ENCODE results near the gene ATG2A. TPM values are rescaled to one million over a fixed set of nuclear protein-coding genes. Genes with fewer than 3 reads are reported as not detected.
A peak's percentile ranks its signal among the peaks of the same experiment; 100 is the strongest.

Gene ATG2A
- total and polyA plus RNA-seq, 5 experiments from 2014 or later, result 3.4 to 41.4 (median 4.2) TPM

DNA sequence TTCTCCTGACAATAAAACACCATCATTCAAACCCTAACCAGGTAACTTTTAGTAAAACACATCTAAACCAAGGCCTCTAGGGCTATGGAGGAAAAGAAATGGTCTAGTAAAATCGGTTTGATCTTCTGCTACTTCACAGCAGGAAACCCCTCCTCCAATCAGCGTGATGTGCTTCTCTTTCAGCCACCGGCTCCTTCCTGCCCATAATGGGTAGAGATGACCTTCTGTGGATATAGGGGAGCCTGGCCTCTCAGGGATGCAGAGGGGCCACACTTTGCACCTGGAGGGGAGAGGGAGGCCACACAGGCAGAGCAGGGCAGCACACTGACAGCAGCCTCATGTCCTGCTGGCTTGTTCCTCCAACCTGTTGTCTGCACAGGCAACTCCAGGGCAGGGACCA, 45.5 kb downstream of the ATG2A start:
- H3K9me3 Mint-ChIP-seq, result no peaks in the 10 kb centered on the region
- H3K4me1 Mint-ChIP-seq, result peaks cover 44 to 93% (median 87%) of the 10 kb centered on the region in 4 donors
- H3K4me3 Mint-ChIP-seq, result peak overlapping the region; percentile 49 to 87 (median 83)
- ATAC-seq (no peak), DNase-seq (peak in 1 of 10 donors; percentile 20)
- POLR2A ChIA-PET, result interaction anchor here (0.6 to 45.7 kb wide), 4 partner anchors 15 to 1016 kb away, joined by 5 to 2449 read pairs (median 6); partner anchors contain the start of genes CDC42BPG, SF1 and ZNHIT2
- peaks cover 4 to 69% (median 21%) of the 10 kb centered on the region in 3 donors for H3K36me3 Mint-ChIP-seq
- peak overlapping the region; percentile 45 to 96 (median 93) for H3K27ac Mint-ChIP-seq
- H3K27me3 Mint-ChIP-seq, result no peaks in the 10 kb centered on the region

DNA sequence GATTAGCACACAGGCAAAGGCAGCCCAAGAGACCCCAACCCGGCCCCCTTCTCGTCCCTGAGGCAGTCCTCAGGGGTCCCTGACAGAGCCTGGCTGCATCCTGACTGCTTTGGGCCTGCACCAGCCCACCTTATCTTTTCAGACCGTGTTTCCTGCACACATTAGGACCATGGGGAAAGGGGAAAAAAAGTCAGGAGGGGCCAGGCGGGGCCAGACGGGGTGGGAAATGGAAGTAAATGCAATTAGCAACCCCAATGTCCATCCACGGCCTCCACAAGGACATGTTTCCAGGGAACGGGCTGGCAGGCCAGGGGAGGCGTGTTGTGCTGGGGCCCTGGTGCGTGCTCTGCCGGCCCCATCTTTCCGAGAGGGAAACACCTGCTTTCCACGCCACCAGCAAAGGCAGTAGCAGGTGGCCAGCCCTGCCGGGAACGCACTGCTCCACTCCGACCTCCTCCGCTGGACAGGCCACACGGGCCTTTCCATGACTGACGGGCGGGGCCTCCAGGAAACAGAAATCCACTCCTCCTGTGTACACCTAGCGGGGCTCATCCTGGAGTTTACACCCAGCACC, 46.0 kb downstream of the ATG2A start:
- H3K27me3 Mint-ChIP-seq, result no peaks in the 10 kb centered on the region
- H3K4me3 Mint-ChIP-seq, result peak overlapping the region; percentile 49 to 87 (median 83)
- peaks cover 4 to 70% (median 24%) of the 10 kb centered on the region in 3 donors for H3K36me3 Mint-ChIP-seq
- no peaks in the 10 kb centered on the region for H3K9me3 Mint-ChIP-seq
- H3K27ac Mint-ChIP-seq, result peak overlapping the region; percentile 45 to 96 (median 94)
- ATAC-seq (no peak), DNase-seq (no peak)
- POLR2A ChIA-PET, result interaction anchor here (0.8 to 45.7 kb wide), 3 partner anchors 7 to 107 kb away, joined by 4 to 2449 read pairs (median 2449); partner anchors contain the start of genes CDC42BPG and EHD1
- H3K4me1 Mint-ChIP-seq, result peaks cover 44 to 93% (median 88%) of the 10 kb centered on the region in 4 donors

DNA sequence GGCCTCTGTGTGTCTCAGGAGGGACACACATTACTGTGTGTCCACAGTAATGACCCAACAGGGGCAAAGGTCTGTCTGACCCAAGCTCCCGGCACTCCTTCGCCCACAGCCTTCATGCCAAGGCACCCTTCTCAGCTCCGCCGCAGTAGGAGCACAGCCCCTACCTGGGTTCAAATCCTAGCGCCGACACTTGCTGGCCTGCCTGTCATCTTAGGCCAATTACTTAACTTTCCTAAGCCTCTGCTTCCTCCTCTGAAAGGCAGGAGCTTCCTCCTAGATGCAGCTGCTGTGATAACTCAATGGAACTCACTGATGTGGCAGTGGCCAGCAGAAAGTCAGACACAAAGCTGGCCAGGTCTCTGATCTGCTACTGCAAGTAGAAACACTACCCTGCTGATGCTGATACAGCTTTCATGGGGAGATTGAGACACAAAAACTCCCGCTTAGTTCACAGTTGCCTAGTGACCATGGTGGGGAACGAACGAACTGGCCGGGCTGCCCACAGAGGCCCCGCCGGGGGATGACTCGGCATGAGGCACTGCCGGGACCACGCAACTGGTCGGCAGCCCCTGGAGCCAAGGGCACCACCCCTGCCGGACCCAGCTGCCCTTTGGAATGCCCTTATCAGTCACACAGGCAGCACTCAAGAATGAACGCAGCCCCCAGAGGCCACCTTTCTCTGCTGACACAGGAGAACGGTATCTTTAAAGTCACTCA, 46.7 kb downstream of the ATG2A start:
- POLR2A ChIA-PET, result interaction anchor here (0.8 to 45.7 kb wide), 5 partner anchors 8 to 700 kb away, joined by 4 to 2449 read pairs (median 22); partner anchors contain the start of genes CDC42BPG, EHD1, SF1 and ZNRD2
- Mint-ChIP-seq H3K4me3 (peak overlapping the region; percentile 73 to 87 (median 80)), H3K27ac (peak overlapping the region; percentile 91 to 96 (median 94)), H3K9me3 (peaks cover 0 to 4% (median 0%) of the 10 kb centered on the region in 9 donors), H3K36me3 (peaks cover 4 to 68% (median 23%) of the 10 kb centered on the region in 3 donors), H3K4me1 (peaks cover 45 to 93% (median 88%) of the 10 kb centered on the region in 4 donors), H3K27me3 (no peaks in the 10 kb centered on the region)
- DNase-seq (no peak), ATAC-seq (no peak)

DNA sequence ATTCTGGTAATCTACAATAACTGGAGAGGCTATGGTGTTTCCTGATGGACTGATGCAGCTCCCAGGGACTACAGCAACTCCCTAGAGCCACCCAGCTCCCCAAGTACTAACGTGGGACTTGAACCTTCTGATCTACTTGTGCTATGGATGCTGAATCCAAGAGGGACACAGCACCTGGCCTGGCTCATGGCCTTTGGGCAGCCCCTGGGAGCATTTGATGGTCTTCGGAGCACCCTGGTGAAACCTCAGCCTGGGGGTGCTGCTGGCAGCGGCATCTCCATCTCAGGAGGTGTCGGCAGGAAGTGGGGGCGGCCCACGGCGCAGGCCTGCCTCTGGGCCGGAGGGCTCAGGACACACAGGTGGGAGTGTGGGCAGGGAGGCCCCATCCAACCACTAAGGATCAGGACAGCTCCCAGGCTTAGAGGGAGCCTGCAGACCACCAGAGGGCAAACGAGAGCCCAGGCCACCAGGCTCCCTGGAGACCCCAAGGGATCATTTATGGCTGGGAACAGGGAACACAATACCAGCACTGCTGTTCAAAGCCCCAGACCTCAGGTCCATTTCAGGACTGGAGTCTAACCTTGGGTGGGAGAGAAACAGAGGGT, 47.3 kb downstream of the ATG2A start:
- peak overlapping the region; percentile 91 to 96 (median 94) for H3K27ac Mint-ChIP-seq
- H3K27me3 Mint-ChIP-seq, result no peaks in the 10 kb centered on the region
- ATAC-seq, result peak; percentile 13 to 33
- peaks cover 45 to 93% (median 88%) of the 10 kb centered on the region in 4 donors for H3K4me1 Mint-ChIP-seq
- peaks cover 0 to 4% (median 0%) of the 10 kb centered on the region in 9 donors for H3K9me3 Mint-ChIP-seq
- DNase-seq, result peak in 2 of 10 donors; percentile 36 to 46
- H3K36me3 Mint-ChIP-seq, result peaks cover 4 to 61% (median 22%) of the 10 kb centered on the region in 3 donors
- POLR2A ChIA-PET, result interaction anchor here (0.8 to 45.7 kb wide), 6 partner anchors 8 to 700 kb away, joined by 4 to 2449 read pairs (median 14); partner anchors contain the start of genes CDC42BPG, EHD1, MAP4K2 and SF1
- H3K4me3 Mint-ChIP-seq, result peak overlapping the region; percentile 73 to 87 (median 80)

DNA sequence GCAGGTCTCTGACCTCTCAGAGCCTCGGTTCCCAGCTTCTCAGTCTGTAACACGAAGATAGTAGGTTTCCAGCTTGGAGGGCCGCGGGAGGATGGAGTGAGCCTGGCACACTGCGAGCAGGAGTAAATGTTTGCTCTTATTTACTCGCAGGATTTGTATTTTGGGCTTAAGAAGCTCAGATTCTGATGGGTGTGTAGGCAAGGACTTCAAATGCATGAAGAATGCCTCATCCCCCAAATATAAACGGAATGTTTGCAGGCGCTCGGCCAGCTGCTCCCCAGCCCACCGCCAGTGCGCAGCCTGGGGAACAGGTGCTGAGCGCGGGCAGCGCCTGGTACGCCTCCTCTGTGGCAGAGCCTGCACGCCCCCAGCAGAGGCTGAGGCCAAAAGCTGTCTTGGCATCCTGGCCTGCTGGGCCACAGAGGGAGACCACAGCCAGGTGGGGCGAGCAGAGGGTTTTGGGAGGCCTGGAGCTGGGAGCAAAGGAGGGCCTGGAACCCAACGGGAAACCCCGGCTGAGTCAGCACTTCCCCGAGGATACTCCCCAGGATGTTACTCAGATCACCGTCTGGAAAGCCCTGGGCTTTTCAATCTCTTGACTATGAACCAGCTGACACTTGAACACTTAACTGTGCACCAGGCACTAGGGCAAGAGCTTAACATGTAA, 48.0 kb downstream of the ATG2A start:
- peak; percentile 67 to 75 for ATAC-seq
- POLR2A ChIA-PET, result interaction anchor here (0.8 to 45.7 kb wide), 6 partner anchors 9 to 701 kb away, joined by 5 to 2449 read pairs (median 14); partner anchors contain the start of genes CDC42BPG, EHD1, MAP4K2 and SF1
- Mint-ChIP-seq H3K27me3 (no peaks in the 10 kb centered on the region), H3K9me3 (peaks cover 0 to 4% (median 0%) of the 10 kb centered on the region in 9 donors), H3K36me3 (peaks cover 4 to 55% (median 18%) of the 10 kb centered on the region in 3 donors), H3K27ac (peak overlapping the region; percentile 91 to 96 (median 94)), H3K4me1 (peaks cover 42 to 93% (median 87%) of the 10 kb centered on the region in 4 donors), H3K4me3 (peak overlapping the region; percentile 73 to 87 (median 80))
- DNase-seq, result peak in 4 of 10 donors; percentile 44 to 67 (median 44)

DNA sequence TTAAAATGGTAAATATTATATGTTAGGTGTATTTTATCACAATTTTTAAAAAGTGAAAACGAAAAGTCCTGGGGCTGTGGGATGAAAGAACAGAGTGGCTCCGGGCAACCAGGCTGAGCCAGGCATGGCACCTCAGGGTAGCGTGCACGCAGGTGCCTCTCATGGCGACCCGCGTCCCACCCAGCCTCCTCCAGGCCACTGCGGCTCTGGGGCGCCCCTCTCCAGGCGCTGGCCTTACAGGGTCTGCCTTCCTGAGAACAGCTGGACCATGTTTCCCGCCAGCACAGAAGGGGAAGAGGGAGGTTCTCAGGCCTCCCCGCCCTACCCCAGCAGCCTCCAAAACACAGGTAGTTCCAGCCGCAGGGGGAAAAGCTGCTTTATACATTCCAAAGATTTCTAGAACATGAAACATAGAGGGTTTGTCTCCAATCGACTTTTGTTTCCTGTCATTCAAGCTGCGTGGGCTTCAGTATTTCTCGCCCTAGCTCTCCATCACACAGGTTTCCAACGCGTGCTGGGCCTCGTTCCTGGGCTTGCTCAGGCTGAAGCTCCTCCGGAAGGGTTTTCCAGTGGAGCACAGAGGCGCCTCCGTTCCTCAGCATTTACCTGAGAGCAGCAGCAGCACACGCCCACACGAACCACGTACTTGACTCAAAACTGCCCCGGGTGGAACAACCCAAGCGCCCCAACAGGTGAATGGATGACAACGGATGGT, 49.1 kb downstream of the ATG2A start:
- Mint-ChIP-seq H3K36me3 (peaks cover 4 to 44% (median 15%) of the 10 kb centered on the region in 3 donors), H3K27ac (peak overlapping the region; percentile 91 to 96 (median 94)), H3K4me3 (peak overlapping the region; percentile 73 to 87 (median 80)), H3K27me3 (no peaks in the 10 kb centered on the region), H3K9me3 (peaks cover 0 to 4% (median 0%) of the 10 kb centered on the region in 9 donors), H3K4me1 (peaks cover 39 to 96% (median 92%) of the 10 kb centered on the region in 4 donors)
- no peak for DNase-seq
- ATAC-seq, result no peak
- POLR2A ChIA-PET, result interaction anchor here (0.7 to 45.7 kb wide), 5 partner anchors 10 to 1091 kb away, joined by 3 to 2449 read pairs (median 22); partner anchors contain the start of genes CDC42BPG, EHD1 and SF1

DNA sequence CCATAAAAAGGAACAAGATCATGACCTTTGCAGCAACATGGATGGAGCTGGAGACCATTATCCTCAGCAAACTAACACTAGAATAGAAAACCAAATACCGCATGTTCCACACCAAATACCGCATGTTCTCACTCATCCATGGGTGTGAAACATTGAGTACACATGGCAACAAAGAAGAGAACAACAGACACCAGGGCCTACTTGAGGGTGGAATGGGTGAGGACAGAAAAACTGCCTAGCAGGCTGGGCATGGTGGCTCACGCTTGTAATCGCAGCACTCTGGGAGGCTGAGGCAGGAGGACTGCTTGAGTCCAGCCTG, 50.9 kb downstream of the ATG2A start:
- ATAC-seq (no peak), DNase-seq (no peak)
- POLR2A ChIA-PET, result interaction anchor here (1.0 to 45.7 kb wide), 3 partner anchors 10 to 87 kb away, joined by 4 to 2449 read pairs (median 2449); partner anchors contain the start of genes CDC42BPG, EHD1 and SF1
- Mint-ChIP-seq H3K4me1 (peaks cover 37 to 97% (median 91%) of the 10 kb centered on the region in 4 donors), H3K27ac (peak overlapping the region; percentile 72 to 99 (median 95)), H3K36me3 (peaks cover 4 to 27% (median 7%) of the 10 kb centered on the region in 3 donors), H3K27me3 (no peaks in the 10 kb centered on the region), H3K4me3 (peak overlapping the region; percentile 66 to 85 (median 81)), H3K9me3 (peaks cover 0 to 4% (median 0%) of the 10 kb centered on the region in 9 donors)

DNA sequence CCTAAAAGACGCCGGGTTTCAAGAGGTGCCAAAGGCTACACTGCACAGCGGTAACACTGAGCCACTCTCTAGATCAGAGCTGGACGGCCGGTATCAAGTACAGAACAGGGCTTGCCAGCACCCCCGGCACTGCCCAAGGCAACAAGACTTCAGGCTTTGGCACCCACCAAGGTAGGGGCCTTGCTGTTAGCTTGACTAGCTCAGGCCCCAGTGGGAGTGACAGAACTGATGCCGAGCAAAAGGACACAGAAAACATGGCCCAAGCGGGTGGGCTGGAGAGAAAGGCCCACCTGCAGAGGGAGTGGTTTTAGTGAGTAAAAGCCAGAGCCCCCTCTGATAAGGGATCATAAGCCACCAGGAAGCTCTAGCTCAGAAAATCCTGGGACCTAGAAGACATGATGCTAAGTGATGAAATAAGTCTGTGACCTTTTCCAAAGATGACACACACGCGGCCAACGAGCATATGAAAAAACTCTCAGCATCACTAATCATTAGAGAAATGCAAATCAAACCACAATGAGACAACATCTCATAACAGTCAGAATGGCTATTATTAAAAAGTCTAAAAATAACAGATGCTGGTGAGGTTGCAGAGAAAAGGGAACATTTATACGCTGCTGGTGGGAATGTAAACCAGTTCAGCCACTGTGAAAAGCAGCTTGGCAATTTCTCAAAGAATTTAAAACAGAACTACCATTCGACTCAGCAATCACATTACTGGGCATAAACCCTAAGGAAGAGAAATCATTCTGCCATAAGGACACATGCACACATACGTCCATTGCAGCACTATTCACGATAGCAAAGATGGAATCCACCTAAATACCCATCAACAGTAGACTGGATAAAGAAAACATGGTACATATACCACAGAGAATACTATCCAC, 51.5 kb downstream of the ATG2A start:
- no peak for DNase-seq
- Mint-ChIP-seq H3K4me3 (peak overlapping the region; percentile 66 to 85 (median 81)), H3K27ac (peak overlapping the region; percentile 72 to 99 (median 95)), H3K27me3 (no peaks in the 10 kb centered on the region), H3K36me3 (peaks cover 4 to 27% (median 7%) of the 10 kb centered on the region in 3 donors), H3K9me3 (peaks cover 0 to 4% (median 0%) of the 10 kb centered on the region in 9 donors), H3K4me1 (peaks cover 38 to 97% (median 91%) of the 10 kb centered on the region in 4 donors)
- peak in 1 of 2 donors; percentile 9 for ATAC-seq
- POLR2A ChIA-PET, result interaction anchor here (1.0 to 45.7 kb wide), 6 partner anchors 9 to 633 kb away, joined by 4 to 2449 read pairs (median 22); partner anchors contain the start of genes CDC42BPG, EHD1, FAU and MALAT1

DNA sequence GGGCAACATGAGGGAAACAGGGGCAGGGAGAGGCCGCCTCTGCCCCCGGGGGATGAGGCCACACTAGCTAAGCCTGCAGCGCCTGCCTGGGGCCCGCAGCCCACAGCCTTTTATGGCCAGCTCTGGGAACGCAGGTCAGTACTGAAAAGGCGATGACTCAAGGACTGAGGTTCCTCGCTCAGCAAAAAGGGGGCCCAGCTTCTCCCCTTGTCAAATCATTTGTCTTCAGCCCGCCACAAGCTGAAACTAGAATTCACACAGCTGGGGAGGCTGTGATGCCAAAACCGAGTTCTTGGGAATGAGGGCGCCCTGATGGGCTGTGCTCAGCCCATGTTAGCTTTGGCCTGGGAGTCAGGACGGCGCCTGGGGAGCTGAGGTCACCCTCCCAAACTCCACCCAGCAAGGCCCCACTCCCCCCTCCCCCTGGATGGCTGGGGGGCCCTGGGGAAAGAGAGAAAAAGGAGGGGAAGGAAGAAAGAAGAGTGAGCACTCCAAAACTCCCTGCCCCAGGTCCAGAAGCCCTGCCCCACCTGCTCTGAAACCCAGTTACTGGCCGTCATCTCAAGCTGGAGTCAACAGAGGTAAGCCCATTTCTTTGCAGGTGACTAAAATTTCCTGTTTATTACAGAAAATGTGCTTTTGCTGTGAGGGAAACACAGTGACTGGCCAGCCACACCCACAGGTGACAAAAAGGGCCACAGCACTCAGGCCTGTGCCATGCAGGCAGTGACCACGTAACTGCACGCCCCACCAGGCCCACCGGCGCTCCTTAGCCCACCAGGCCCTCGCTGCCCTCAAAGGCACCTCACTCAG, 52.3 kb downstream of the ATG2A start:
- peak overlapping the region; percentile 66 to 85 (median 81) for H3K4me3 Mint-ChIP-seq
- DNase-seq, result peak in 1 of 10 donors; percentile 58
- peaks cover 42 to 97% (median 91%) of the 10 kb centered on the region in 4 donors for H3K4me1 Mint-ChIP-seq

More for the DNA sequence above, 52.3 kb downstream of the ATG2A start:
- H3K9me3 Mint-ChIP-seq, result peaks cover 0 to 4% (median 0%) of the 10 kb centered on the region in 9 donors
- no peaks in the 10 kb centered on the region for H3K27me3 Mint-ChIP-seq
- POLR2A ChIA-PET, result interaction anchor here (0.6 to 45.7 kb wide), 8 partner anchors 8 to 701 kb away, joined by 3 to 2449 read pairs (median 23); partner anchors contain the start of genes CDC42BPG, EHD1, FAU and MALAT1
- peak in 1 of 2 donors; percentile 2 for ATAC-seq
- peaks cover 4 to 31% (median 7%) of the 10 kb centered on the region in 3 donors for H3K36me3 Mint-ChIP-seq
- peak overlapping the region; percentile 72 to 99 (median 95) for H3K27ac Mint-ChIP-seq
